GM23248 (cell line): ENCODE measurements around the gene TAOK1. TPM values are rescaled to one million over a fixed set of nuclear protein-coding genes. Genes with fewer than 3 reads are reported as not detected.

Experiments
- DNase-seq: peaks from one replicate; pipeline ENCODE4 v3.0.0-alpha.2; 2015
- H2AFZ ChIP-seq: fragments of 200-600 bp; sonication (generic); 2 replicates; pipeline ENCODE4 v1.6.1; 2016; ENCODE audit warnings: antibody characterized with exemption
- H3F3A ChIP-seq: fragments of 200-600 bp; sonication (generic); 2 replicates; pipeline ENCODE4 v1.6.1; 2016; ENCODE audit warnings: mild to moderate bottlenecking, antibody characterized with exemption, mixed run types; ENCODE audit not compliant: insufficient read depth
- H3K27ac ChIP-seq: fragments of 200-600 bp; sonication (generic); 2 replicates; pipeline ENCODE4 v1.5.1; 2016; ENCODE audit warnings: mild to moderate bottlenecking
- H3K27me3 ChIP-seq: fragments of 200-600 bp; sonication (generic); replicated peaks from 2 replicates; pipeline ENCODE4 v1.6.1; 2016; ENCODE audit warnings: mild to moderate bottlenecking; ENCODE audit not compliant: insufficient read depth
- H3K36me3 ChIP-seq: fragments of 200-600 bp; sonication (generic); 2 replicates; pipeline ENCODE4 v1.6.1; 2016; ENCODE audit warnings: low read depth, mild to moderate bottlenecking
- H3K4me1 ChIP-seq: fragments of 200-600 bp; sonication (generic); 2 replicates; pipeline ENCODE4 v1.6.1; 2016; ENCODE audit warnings: mild to moderate bottlenecking; ENCODE audit not compliant: insufficient read depth
- H3K4me2 ChIP-seq: fragments of 200-600 bp; sonication (generic); one replicate; pipeline ENCODE4 v1.6.1; 2016; ENCODE audit warnings: mild to moderate bottlenecking; ENCODE audit not compliant: unreplicated experiment
- H3K4me3 ChIP-seq: fragments of 200-600 bp; sonication (generic); 2 replicates; pipeline ENCODE4 v1.5.1; 2016; ENCODE audit warnings: mild to moderate bottlenecking
- H3K79me2 ChIP-seq: fragments of 200-600 bp; sonication (generic); 2 replicates; pipeline ENCODE4 v1.6.1; 2016; ENCODE audit warnings: mild to moderate bottlenecking; ENCODE audit not compliant: insufficient read depth
- H3K9ac ChIP-seq: fragments of 200-600 bp; sonication (generic); 2 replicates; pipeline ENCODE4 v1.6.1; 2016; ENCODE audit warnings: mild to moderate bottlenecking
- H3K9me2 ChIP-seq: fragments of 200-600 bp; sonication (generic); 2 replicates; pipeline ENCODE4 v1.6.1; 2016; ENCODE audit warnings: mixed run types, mild to moderate bottlenecking, moderate library complexity; ENCODE audit not compliant: insufficient read depth
- H3K9me3 ChIP-seq: fragments of 200-600 bp; sonication (generic); one replicate; pipeline ENCODE4 v1.6.1; 2017; ENCODE audit warnings: low read depth
- H4K20me1 ChIP-seq: fragments of 200-600 bp; sonication (generic); 2 replicates; pipeline ENCODE4 v1.6.0; 2016; ENCODE audit not compliant: insufficient read depth
- EZH2 ChIP-seq: fragments of 200-600 bp; sonication (generic); IDR thresholded peaks from 2 replicates; pipeline ENCODE4 v1.6.1; 2018; ENCODE audit warnings: antibody characterized with exemption, mild to moderate bottlenecking; ENCODE audit not compliant: insufficient read depth, poor library complexity, severe bottlenecking
- EZH2phosphoT487 ChIP-seq: fragments of 200-600 bp; sonication (generic); IDR thresholded peaks from 2 replicates; pipeline ENCODE4 v1.6.1; 2018; ENCODE audit warnings: antibody characterized with exemption, moderate library complexity, mild to moderate bottlenecking, low read depth; ENCODE audit not compliant: insufficient read depth
- WGBS, 2 experiments: methylation state at CpG; one replicate each; pipeline ENCODE4 v1.1.6; 2015 to 2017; ENCODE audit warnings: low lambda C conversion rate in 2 of 2, low coverage in 1 of 2; ENCODE audit errors: missing lambda C conversion rate in 2 of 2; 5-methylcytosine and 5-hydroxymethylcytosine counted together
- in situ Hi-C: fragments of 300-500 bp; cut with MboI; formaldehyde crosslinking; loops from 2 replicates; pipeline ENCODE4 v1.15.0; 2020
- polyA plus RNA-seq: library from polyadenylated mRNA; unstranded; fragments of >200 nt; fragmentation: Nextera tagmentation; extraction: Ambion mirVana; gene quantifications from 2 replicates; pipeline ENCODE4 v1.2.1, GENCODE V29; 2016
- total RNA-seq: library from RNA; depleted of rRNA; stranded (reverse); fragments of >200 nt; shearing (Covaris generic); gene quantifications from 2 replicates; pipeline ENCODE4 v1.2.3, GENCODE V29; 2014

The TAOK1 gene
- total and polyA plus RNA-seq, 2 experiments from 2014 or later: 7.6 to 49.9 TPM

GRCh38 chr17:29514792-29515191 lies 124.6 kb downstream of the TAOK1 start:
- in situ Hi-C loops: no loop called here
- Histone ChIP-seq H3K4me2 (no peak overlapping the region), H3K9me2 (no peaks in the 10 kb centered on the region), H3K9ac (no peak overlapping the region), H3K4me1 (0 out of 2 replicates have a peak, but pooled peaks cover 7% of the 10 kb centered on the region), H3K9me3 (no peaks in the 10 kb centered on the region), H3K27ac (no peak overlapping the region), H3K27me3 (no peaks in the 10 kb centered on the region), H3K4me3 (no peak overlapping the region), H3F3A (no peaks in the 10 kb centered on the region), H4K20me1 (no peaks in the 10 kb centered on the region), H3K36me3 (peaks cover 55% of the 10 kb centered on the region), H3K79me2 (peaks cover 22% of the 10 kb centered on the region; the same call in 1 of the 2 replicates), H2AFZ (no peak overlapping the region)
- TF ChIP-seq EZH2 (no peak), EZH2phosphoT487 (no peak)
- peak; percentile 22 for DNase-seq
- 34 to 44% methylated on average over 2 of the region's 2 CpGs for WGBS, 2 experiments

DNA sequence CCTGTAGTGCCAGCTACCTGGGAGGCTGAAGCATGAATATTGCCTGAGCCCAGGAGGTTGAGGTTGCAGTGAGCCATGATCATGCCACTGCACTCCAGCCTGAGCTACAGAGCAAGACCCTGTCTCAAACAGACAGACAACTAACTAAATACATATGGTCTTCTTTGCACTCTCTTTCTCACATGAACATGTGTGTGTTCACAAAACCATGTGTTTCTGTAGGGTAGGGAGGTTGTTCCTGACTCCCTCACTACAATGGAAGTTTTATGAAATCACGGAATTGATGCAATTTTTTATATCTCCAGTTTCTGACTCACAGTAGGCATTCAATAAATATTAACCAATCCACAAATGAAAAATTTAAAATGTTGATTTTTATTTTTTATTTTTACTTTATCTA lies 128.2 kb downstream of the TAOK1 start:
- no peak for DNase-seq
- no peak overlapping the region for H3K27ac ChIP-seq
- H3K4me2 ChIP-seq: no peak overlapping the region
- no peak for TF ChIP-seq EZH2phosphoT487
- no peak for TF ChIP-seq EZH2
- H3K9me3 ChIP-seq: no peaks in the 10 kb centered on the region
- no peaks in the 10 kb centered on the region for H3K9me2 ChIP-seq
- H4K20me1 ChIP-seq: no peaks in the 10 kb centered on the region
- H3K79me2 ChIP-seq: peaks cover 20% of the 10 kb centered on the region; the same call in 1 of the 2 replicates
- H3K4me1 ChIP-seq: no peaks in the 10 kb centered on the region
- H3F3A ChIP-seq: no peaks in the 10 kb centered on the region
- in situ Hi-C loops: no loop called here
- H3K27me3 ChIP-seq: no peaks in the 10 kb centered on the region
- H3K36me3 ChIP-seq: peaks cover 59% of the 10 kb centered on the region
- H3K4me3 ChIP-seq: no peak overlapping the region
- 96 to 100% methylated on average over 1 of the region's 1 CpG for WGBS, 2 experiments
- H3K9ac ChIP-seq: no peak overlapping the region
- no peak overlapping the region for H2AFZ ChIP-seq

DNA sequence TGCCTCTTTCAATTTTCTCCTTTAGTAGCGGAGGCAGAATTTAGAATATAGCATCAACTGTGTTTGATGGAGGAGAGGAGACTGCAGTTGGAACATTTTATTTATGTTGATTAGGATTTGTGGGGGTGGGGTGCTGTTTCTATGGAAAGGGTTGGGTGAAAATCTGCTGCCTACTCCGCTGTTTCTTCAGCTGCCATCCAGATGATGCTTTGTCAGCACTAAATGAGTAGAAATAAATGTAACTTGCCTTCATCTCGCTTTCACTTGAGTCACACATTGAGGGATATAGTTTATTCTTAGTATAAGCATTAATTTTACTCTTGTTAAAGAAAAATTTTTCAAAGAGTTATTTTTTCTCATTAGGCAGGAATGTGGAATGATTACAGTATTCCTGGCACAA lies 134.5 kb downstream of the TAOK1 start:
- in situ Hi-C loops: loop anchor here (25.0 kb wide), 1 partner anchor 162 kb away; no protein-coding TSS in a partner anchor
- DNase-seq: no peak

DNA sequence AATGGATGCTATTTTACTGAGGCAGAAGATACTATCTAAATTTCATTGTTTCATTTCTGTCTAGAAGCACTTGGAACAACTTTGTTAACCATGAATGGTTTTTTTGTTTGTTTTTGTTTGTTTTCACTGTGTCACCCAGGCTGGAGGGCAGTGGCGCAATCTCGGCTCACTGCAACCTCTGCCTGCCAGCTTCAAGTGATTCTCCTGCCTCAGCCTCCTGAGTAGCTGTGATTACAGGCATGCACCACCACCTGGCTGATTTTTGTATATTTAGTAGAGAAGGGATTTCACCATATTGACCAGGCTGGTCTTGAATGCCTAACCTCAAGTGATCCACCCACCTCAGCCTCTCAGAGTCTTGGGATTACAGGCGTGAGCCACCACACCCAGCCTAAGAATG lies 136.2 kb downstream of the TAOK1 start:
- in situ Hi-C loops: loop anchor here (25.0 kb wide), 1 partner anchor 164 kb away; no protein-coding TSS in a partner anchor
- Histone ChIP-seq H3K9me3 (no peaks in the 10 kb centered on the region), H2AFZ (no peak overlapping the region), H3K36me3 (peaks cover 39% of the 10 kb centered on the region), H3K4me3 (no peak overlapping the region), H3F3A (peaks cover 9% of the 10 kb centered on the region; the same call in 1 of the 2 replicates), H3K27ac (no peak overlapping the region), H3K9me2 (no peaks in the 10 kb centered on the region), H3K4me2 (no peak overlapping the region), H3K27me3 (no peaks in the 10 kb centered on the region), H3K9ac (no peak overlapping the region), H4K20me1 (no peaks in the 10 kb centered on the region), H3K4me1 (no peaks in the 10 kb centered on the region), H3K79me2 (peaks cover 28% of the 10 kb centered on the region)
- TF ChIP-seq EZH2 (no peak), EZH2phosphoT487 (no peak)
- DNase-seq: peak; percentile 4
- 80 to 90% methylated on average over 3 of the region's 3 CpGs for WGBS, 2 experiments

More for the DNA sequence above, 134.5 kb downstream of the TAOK1 start:
- H2AFZ ChIP-seq: no peak overlapping the region
- peaks cover 43% of the 10 kb centered on the region for H3K36me3 ChIP-seq
- WGBS, 2 experiments: 83 to 84% methylated on average over 3 of the region's 3 CpGs
- TF ChIP-seq EZH2phosphoT487 (no peak), EZH2 (no peak)
- no peak overlapping the region for H3K4me2 ChIP-seq
- H3K9me2 ChIP-seq: no peaks in the 10 kb centered on the region
- H3K27me3 ChIP-seq: no peaks in the 10 kb centered on the region
- no peaks in the 10 kb centered on the region for H3K4me1 ChIP-seq
- no peaks in the 10 kb centered on the region for H3K9me3 ChIP-seq
- no peaks in the 10 kb centered on the region for H4K20me1 ChIP-seq
- H3F3A ChIP-seq: peaks cover 9% of the 10 kb centered on the region; the same call in 1 of the 2 replicates
- H3K27ac ChIP-seq: no peak overlapping the region
- H3K9ac ChIP-seq: no peak overlapping the region
- H3K79me2 ChIP-seq: peaks cover 28% of the 10 kb centered on the region
- H3K4me3 ChIP-seq: no peak overlapping the region

DNA sequence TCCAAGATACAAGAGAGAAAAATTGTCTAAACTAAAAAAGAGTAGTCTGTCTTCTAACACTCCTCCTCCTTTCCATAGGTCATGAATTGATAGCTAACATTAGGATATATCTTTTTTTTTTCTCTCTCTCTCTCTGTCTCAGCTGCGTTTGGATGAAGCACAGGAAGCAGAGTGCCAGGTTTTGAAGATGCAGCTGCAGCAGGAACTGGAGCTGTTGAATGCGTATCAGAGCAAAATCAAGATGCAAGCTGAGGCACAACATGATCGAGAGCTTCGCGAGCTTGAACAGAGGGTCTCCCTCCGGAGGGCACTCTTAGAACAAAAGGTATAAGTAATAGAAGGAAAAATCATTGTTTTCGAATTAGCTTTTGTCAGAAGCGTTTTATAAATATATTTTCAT lies 143.8 kb downstream of the TAOK1 start:
- 84 to 88% methylated on average over 8 of the region's 8 CpGs for WGBS, 2 experiments
- TF ChIP-seq EZH2: no peak
- TF ChIP-seq EZH2phosphoT487: no peak
- Histone ChIP-seq H3F3A (peaks cover 12% of the 10 kb centered on the region; the same call in 1 of the 2 replicates), H3K27ac (no peak overlapping the region), H3K4me1 (no peaks in the 10 kb centered on the region), H3K36me3 (peaks cover 46% of the 10 kb centered on the region), H3K4me3 (no peak overlapping the region), H4K20me1 (no peaks in the 10 kb centered on the region), H2AFZ (no peak overlapping the region), H3K9me3 (no peaks in the 10 kb centered on the region), H3K79me2 (0 out of 2 replicates have a peak, but pooled peaks cover 11% of the 10 kb centered on the region), H3K9me2 (no peaks in the 10 kb centered on the region), H3K4me2 (no peak overlapping the region), H3K9ac (no peak overlapping the region), H3K27me3 (no peaks in the 10 kb centered on the region)
- in situ Hi-C loops: loop anchor here (25.0 kb wide), 1 partner anchor 172 kb away; no protein-coding TSS in a partner anchor
- DNase-seq: no peak
